K562 (cell line): ENCODE results near the gene SIGLEC11. TPM values are rescaled to one million over a fixed set of nuclear protein-coding genes. Genes with fewer than 3 reads are reported as not detected.

Experiments used
- CSDE1 ChIP-seq, 2 experiments: fragments of 450-650 bp; IDR thresholded peaks; 2 replicates each; pipeline ENCODE4 v1.6.1; 2016; ENCODE audit warnings: mild to moderate bottlenecking in 1 of 2
- ETV6 ChIP-seq, 3 experiments: fragments of 150-350 bp in 1 of 3; sonication (generic) in 1 of 3; formaldehyde crosslinking in 1 of 3; IDR thresholded peaks; 2 replicates each; pipeline versions ENCODE4 v1.6.1 to v1.8.0; 2014 to 2022; ENCODE audit warnings: borderline replicate concordance in 2 of 3, low read depth in 2 of 3, antibody characterized with exemption in 1 of 3, low read length in 1 of 3, mild to moderate bottlenecking in 1 of 3, missing genetic modification reagents in 1 of 3
- FOXA1 ChIP-seq: fragments of 450-650 bp; IDR thresholded peaks from 2 replicates; pipeline ENCODE4 v1.6.1; 2016; ENCODE audit warnings: mild to moderate bottlenecking, borderline replicate concordance
- GATAD2B ChIP-seq: fragments of 450-650 bp; IDR thresholded peaks from 2 replicates; pipeline ENCODE4 v1.6.1; 2017; ENCODE audit warnings: mild to moderate bottlenecking, borderline replicate concordance
- JUNB ChIP-seq: fragments of 450-650 bp; formaldehyde crosslinking; conservative IDR thresholded peaks from 2 replicates; pipeline ENCODE4 v1.4.0; 2020; ENCODE audit warnings: mild to moderate bottlenecking
- KAT8 ChIP-seq: fragments of 450-650 bp; IDR thresholded peaks from 2 replicates; pipeline ENCODE4 v1.6.1; 2016; ENCODE audit warnings: low read depth, mild to moderate bottlenecking
- NR3C1 ChIP-seq: sonication (generic); formaldehyde crosslinking; IDR thresholded peaks from 2 replicates; pipeline ENCODE4 v1.8.1; 2022; ENCODE audit warnings: missing genetic modification reagents
- PCBP2 ChIP-seq: fragments of 200-400 bp; formaldehyde crosslinking; IDR thresholded peaks from 2 replicates; pipeline ENCODE4 v1.6.1; 2018; ENCODE audit warnings: low read length, low read depth, mild to moderate bottlenecking, moderate library complexity; ENCODE audit not compliant: poor library complexity, severe bottlenecking
- PTRF ChIP-seq: fragments of 450-650 bp; IDR thresholded peaks from 2 replicates; pipeline ENCODE4 v1.6.1; 2016; ENCODE audit warnings: mild to moderate bottlenecking, missing genetic modification characterization, missing compliant biosample characterization
- RB1 ChIP-seq: fragments of 450-650 bp; IDR thresholded peaks from 2 replicates; pipeline ENCODE4 v1.6.1; 2017; ENCODE audit warnings: low read depth, mild to moderate bottlenecking
- TAF1 ChIP-seq: IDR thresholded peaks from 2 replicates; pipeline ENCODE4 v1.6.1; 2011; ENCODE audit warnings: mild to moderate bottlenecking, low read length, moderate library complexity; ENCODE audit not compliant: insufficient read depth, control insufficient read depth, severe bottlenecking; ENCODE audit errors: extremely low read depth
- ZNF3 ChIP-seq: fragments of 250-450 bp; sonication (Bioruptor Pico); IDR thresholded peaks from 2 replicates; pipeline ENCODE4 v1.5.0; 2021; ENCODE audit warnings: mild to moderate bottlenecking, moderate library complexity
- polyA plus RNA-seq, 8 experiments: library from polyadenylated mRNA; depleted of rRNA in 4 of 8; stranded (reverse) in 5 of 8; unstranded in 3 of 8; fragments of >200 nt; fragmentation: Nextera tagmentation in 2 of 8; fragmentation: Illumina TruSeq in 1 of 8; extraction: Ambion mirVana in 2 of 8; extraction: Trizol in 1 of 8; gene quantifications; 2 replicates each; pipeline versions ENCODE4 v1.2.1 to v1.2.3, GENCODE V29; 2011 to 2014; ENCODE audit warnings: inconsistent platforms in 1 of 8, missing spikeins in 1 of 8
- total RNA-seq, 7 experiments: library from RNA; depleted of rRNA in 6 of 7; stranded (reverse); fragments of >200 nt in 6 of 7; fragmentation: Illumina TruSeq in 2 of 7; extraction: Trizol in 2 of 7; gene quantifications; 2 replicates each; pipeline versions ENCODE4 v1.2.1 to v1.2.3, GENCODE V29; 2011 to 2021; ENCODE audit warnings: low replicate concordance in 1 of 7
- TF ChIP-seq, protein P1 (sequence below): IDR thresholded peaks from 3 replicates; pipeline ENCODE4 v1.6.1; 2011; ENCODE audit warnings: borderline replicate concordance, mild to moderate bottlenecking; ENCODE audit not compliant: insufficient read length, insufficient read depth
- TF ChIP-seq, protein P2 (sequence below): fragments of 200-400 bp; formaldehyde crosslinking; IDR thresholded peaks from 2 replicates; pipeline ENCODE4 v1.6.1; 2017; ENCODE audit warnings: mild to moderate bottlenecking, low read depth, low read length, moderate library complexity
- TF ChIP-seq, protein P3 (sequence below), 2 experiments: fragments of 150-350 bp in 1 of 2; IDR thresholded peaks; 2 replicates each; pipeline ENCODE4 v1.6.1; 2012 to 2016; ENCODE audit warnings: low read depth in 2 of 2, low read length in 2 of 2, mild to moderate bottlenecking in 1 of 2, moderate library complexity in 1 of 2
- TF ChIP-seq, protein P4 (sequence below), 3 experiments: fragments of 200-800 bp in 1 of 3; fragments of 250-450 bp in 1 of 3; fragments of 450-650 bp in 1 of 3; sonication (Bioruptor Pico) in 1 of 3; sonication (Bioruptor generic) in 1 of 3; formaldehyde crosslinking in 1 of 3; IDR thresholded peaks; 2 replicates each; pipeline versions ENCODE4 v1.6.1 to v1.8.0; 2016 to 2022; ENCODE audit warnings: mild to moderate bottlenecking in 2 of 3, missing genetic modification characterization in 2 of 3, missing compliant biosample characterization in 1 of 3, moderate library complexity in 1 of 3

Gene SIGLEC11
- total and polyA plus RNA-seq, 9 of the 15 experiments (the other 6 are each of a cell fraction or from before 2014, with no cell fraction given): not detected

DNA sequence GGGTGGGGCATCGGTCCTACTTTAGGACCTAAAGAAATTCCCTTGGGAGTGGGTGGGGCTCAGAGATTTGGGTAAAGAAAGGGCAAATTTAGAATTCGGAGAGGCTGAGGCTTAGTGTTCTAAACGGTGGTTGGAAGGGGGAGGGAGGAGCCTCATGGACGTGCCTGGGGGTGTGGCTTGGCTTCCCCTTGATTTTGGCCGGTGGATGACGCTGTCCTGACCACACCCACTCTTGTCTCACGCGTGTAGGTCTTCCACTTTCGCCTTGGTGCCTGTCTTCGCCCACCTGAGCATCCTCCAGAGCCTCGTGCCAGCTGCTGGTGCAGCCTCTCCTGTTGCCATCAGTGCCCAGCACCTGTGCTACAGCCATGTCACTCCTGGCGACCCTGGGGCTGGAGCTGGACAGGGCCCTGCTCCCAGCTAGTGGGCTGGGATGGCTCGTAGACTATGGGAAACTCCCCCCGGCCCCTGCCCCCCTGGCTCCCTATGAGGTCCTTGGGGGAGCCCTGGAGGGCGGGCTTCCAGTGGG, 30.4 kb downstream of the SIGLEC11 start (continued):
- TF ChIP-seq TAF1 (no peak), JUNB (no peak), ZNF3 (CRISPR knock-in tag) (no peak), FOXA1 (no peak), ETV6 (IDR thresholded peaks at IDR 0.05; ENCODE audit: borderline replicate concordance in 1 of 2, low read depth in 2 of 2, low read length in 1 of 2) (no peak), ETV6 (CRISPR knock-in tag; IDR thresholded peaks at IDR 0.05; ENCODE audit: borderline replicate concordance) (no peak), GATAD2B (no peak), PTRF (tag) (no peak), CSDE1 (IDR thresholded peaks at IDR 0.05) (no peak), NR3C1 (CRISPR knock-in tag) (no peak), KAT8 (no peak), PCBP2 (no peak), RB1 (no peak)
- TF ChIP-seq, protein P1, sequence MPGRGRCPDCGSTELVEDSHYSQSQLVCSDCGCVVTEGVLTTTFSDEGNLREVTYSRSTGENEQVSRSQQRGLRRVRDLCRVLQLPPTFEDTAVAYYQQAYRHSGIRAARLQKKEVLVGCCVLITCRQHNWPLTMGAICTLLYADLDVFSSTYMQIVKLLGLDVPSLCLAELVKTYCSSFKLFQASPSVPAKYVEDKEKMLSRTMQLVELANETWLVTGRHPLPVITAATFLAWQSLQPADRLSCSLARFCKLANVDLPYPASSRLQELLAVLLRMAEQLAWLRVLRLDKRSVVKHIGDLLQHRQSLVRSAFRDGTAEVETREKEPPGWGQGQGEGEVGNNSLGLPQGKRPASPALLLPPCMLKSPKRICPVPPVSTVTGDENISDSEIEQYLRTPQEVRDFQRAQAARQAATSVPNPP: no peak
- TF ChIP-seq, protein P2, sequence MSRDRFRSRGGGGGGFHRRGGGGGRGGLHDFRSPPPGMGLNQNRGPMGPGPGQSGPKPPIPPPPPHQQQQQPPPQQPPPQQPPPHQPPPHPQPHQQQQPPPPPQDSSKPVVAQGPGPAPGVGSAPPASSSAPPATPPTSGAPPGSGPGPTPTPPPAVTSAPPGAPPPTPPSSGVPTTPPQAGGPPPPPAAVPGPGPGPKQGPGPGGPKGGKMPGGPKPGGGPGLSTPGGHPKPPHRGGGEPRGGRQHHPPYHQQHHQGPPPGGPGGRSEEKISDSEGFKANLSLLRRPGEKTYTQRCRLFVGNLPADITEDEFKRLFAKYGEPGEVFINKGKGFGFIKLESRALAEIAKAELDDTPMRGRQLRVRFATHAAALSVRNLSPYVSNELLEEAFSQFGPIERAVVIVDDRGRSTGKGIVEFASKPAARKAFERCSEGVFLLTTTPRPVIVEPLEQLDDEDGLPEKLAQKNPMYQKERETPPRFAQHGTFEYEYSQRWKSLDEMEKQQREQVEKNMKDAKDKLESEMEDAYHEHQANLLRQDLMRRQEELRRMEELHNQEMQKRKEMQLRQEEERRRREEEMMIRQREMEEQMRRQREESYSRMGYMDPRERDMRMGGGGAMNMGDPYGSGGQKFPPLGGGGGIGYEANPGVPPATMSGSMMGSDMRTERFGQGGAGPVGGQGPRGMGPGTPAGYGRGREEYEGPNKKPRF: no peak
- TF ChIP-seq, protein P3, sequence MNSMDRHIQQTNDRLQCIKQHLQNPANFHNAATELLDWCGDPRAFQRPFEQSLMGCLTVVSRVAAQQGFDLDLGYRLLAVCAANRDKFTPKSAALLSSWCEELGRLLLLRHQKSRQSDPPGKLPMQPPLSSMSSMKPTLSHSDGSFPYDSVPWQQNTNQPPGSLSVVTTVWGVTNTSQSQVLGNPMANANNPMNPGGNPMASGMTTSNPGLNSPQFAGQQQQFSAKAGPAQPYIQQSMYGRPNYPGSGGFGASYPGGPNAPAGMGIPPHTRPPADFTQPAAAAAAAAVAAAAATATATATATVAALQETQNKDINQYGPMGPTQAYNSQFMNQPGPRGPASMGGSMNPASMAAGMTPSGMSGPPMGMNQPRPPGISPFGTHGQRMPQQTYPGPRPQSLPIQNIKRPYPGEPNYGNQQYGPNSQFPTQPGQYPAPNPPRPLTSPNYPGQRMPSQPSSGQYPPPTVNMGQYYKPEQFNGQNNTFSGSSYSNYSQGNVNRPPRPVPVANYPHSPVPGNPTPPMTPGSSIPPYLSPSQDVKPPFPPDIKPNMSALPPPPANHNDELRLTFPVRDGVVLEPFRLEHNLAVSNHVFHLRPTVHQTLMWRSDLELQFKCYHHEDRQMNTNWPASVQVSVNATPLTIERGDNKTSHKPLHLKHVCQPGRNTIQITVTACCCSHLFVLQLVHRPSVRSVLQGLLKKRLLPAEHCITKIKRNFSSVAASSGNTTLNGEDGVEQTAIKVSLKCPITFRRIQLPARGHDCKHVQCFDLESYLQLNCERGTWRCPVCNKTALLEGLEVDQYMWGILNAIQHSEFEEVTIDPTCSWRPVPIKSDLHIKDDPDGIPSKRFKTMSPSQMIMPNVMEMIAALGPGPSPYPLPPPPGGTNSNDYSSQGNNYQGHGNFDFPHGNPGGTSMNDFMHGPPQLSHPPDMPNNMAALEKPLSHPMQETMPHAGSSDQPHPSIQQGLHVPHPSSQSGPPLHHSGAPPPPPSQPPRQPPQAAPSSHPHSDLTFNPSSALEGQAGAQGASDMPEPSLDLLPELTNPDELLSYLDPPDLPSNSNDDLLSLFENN (IDR thresholded peaks at IDR 0.05; ENCODE audit: low read depth in 2 of 2, low read length in 2 of 2): no peak
- TF ChIP-seq, protein P4, sequence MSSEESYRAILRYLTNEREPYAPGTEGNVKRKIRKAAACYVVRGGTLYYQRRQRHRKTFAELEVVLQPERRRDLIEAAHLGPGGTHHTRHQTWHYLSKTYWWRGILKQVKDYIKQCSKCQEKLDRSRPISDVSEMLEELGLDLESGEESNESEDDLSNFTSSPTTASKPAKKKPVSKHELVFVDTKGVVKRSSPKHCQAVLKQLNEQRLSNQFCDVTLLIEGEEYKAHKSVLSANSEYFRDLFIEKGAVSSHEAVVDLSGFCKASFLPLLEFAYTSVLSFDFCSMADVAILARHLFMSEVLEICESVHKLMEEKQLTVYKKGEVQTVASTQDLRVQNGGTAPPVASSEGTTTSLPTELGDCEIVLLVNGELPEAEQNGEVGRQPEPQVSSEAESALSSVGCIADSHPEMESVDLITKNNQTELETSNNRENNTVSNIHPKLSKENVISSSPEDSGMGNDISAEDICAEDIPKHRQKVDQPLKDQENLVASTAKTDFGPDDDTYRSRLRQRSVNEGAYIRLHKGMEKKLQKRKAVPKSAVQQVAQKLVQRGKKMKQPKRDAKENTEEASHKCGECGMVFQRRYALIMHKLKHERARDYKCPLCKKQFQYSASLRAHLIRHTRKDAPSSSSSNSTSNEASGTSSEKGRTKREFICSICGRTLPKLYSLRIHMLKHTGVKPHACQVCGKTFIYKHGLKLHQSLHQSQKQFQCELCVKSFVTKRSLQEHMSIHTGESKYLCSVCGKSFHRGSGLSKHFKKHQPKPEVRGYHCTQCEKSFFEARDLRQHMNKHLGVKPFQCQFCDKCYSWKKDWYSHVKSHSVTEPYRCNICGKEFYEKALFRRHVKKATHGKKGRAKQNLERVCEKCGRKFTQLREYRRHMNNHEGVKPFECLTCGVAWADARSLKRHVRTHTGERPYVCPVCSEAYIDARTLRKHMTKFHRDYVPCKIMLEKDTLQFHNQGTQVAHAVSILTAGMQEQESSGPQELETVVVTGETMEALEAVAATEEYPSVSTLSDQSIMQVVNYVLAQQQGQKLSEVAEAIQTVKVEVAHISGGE (CRISPR knock-in tag; IDR thresholded peaks at IDR 0.05): no peak
